WERI-Rb-1 (cell line): Measurements from ENCODE around the gene HERC4.

Experiments used
- DNase-seq: peaks from one replicate; pipeline ENCODE4 v3.0.0-alpha.2; 2020
- H3K27ac ChIP-seq: fragments of 250-450 bp; sonication (Bioruptor Pico); 2 replicates; pipeline ENCODE4 v1.5.1; 2020; ENCODE audit warnings: mild to moderate bottlenecking, moderate library complexity
- H3K27me3 ChIP-seq: fragments of 250-450 bp; sonication (Bioruptor Pico); 2 replicates; pipeline ENCODE4 v1.5.1; 2021; ENCODE audit warnings: mild to moderate bottlenecking, low read depth, moderate library complexity; ENCODE audit not compliant: insufficient read depth, severe bottlenecking
- H3K36me3 ChIP-seq: fragments of 250-450 bp; sonication (Bioruptor Pico); 2 replicates; pipeline ENCODE4 v1.5.1; 2020; ENCODE audit warnings: mild to moderate bottlenecking, moderate library complexity
- H3K4me3 ChIP-seq: 2 replicates; pipeline ENCODE4 v1.5.1; 2011; ENCODE audit warnings: low read depth, mild to moderate bottlenecking, control low read depth, low read length
- H3K9me3 ChIP-seq: fragments of 250-450 bp; sonication (Bioruptor Pico); 2 replicates; pipeline ENCODE4 v1.5.1; 2021; ENCODE audit warnings: mild to moderate bottlenecking, moderate library complexity; ENCODE audit not compliant: severe bottlenecking
- TF ChIP-seq, protein P1 (sequence below): IDR thresholded peaks from 2 replicates; pipeline ENCODE4 v1.5.1; 2011; ENCODE audit warnings: low read depth, mild to moderate bottlenecking, control low read depth, inconsistent platforms, low read length

Gene HERC4

GRCh38 chr10:67921065-67921464 lies 154.0 kb downstream of the HERC4 start:
- TF ChIP-seq, protein P1, sequence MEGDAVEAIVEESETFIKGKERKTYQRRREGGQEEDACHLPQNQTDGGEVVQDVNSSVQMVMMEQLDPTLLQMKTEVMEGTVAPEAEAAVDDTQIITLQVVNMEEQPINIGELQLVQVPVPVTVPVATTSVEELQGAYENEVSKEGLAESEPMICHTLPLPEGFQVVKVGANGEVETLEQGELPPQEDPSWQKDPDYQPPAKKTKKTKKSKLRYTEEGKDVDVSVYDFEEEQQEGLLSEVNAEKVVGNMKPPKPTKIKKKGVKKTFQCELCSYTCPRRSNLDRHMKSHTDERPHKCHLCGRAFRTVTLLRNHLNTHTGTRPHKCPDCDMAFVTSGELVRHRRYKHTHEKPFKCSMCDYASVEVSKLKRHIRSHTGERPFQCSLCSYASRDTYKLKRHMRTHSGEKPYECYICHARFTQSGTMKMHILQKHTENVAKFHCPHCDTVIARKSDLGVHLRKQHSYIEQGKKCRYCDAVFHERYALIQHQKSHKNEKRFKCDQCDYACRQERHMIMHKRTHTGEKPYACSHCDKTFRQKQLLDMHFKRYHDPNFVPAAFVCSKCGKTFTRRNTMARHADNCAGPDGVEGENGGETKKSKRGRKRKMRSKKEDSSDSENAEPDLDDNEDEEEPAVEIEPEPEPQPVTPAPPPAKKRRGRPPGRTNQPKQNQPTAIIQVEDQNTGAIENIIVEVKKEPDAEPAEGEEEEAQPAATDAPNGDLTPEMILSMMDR = no peak
- Histone ChIP-seq H3K27me3 (no peaks in the 10 kb centered on the region), H3K9me3 (no peaks in the 10 kb centered on the region), H3K4me3 (no peak overlapping the region), H3K27ac (no peak overlapping the region), H3K36me3 (peaks cover 16% of the 10 kb centered on the region)
- no peak for DNase-seq

- Histone ChIP-seq H3K36me3 (peaks cover 47% of the 10 kb centered on the region), H3K27me3 (no peaks in the 10 kb centered on the region), H3K4me3 (no peak overlapping the region), H3K9me3 (no peaks in the 10 kb centered on the region), H3K27ac (no peak overlapping the region)
- TF ChIP-seq, protein P1 = no peak
- DNase-seq = no peak
Measured at GRCh38 chr10:67917679-67918078, 157.4 kb downstream of the HERC4 start.

- TF ChIP-seq, protein P1 = no peak
- H3K27me3 ChIP-seq = no peaks in the 10 kb centered on the region
- DNase-seq = no peak
- no peak overlapping the region for H3K4me3 ChIP-seq
- H3K9me3 ChIP-seq = no peaks in the 10 kb centered on the region
- peaks cover 53% of the 10 kb centered on the region for H3K36me3 ChIP-seq
- H3K27ac ChIP-seq = no peak overlapping the region
Measured at GRCh38 chr10:67917169-67917568, 157.9 kb downstream of the HERC4 start.

DNA sequence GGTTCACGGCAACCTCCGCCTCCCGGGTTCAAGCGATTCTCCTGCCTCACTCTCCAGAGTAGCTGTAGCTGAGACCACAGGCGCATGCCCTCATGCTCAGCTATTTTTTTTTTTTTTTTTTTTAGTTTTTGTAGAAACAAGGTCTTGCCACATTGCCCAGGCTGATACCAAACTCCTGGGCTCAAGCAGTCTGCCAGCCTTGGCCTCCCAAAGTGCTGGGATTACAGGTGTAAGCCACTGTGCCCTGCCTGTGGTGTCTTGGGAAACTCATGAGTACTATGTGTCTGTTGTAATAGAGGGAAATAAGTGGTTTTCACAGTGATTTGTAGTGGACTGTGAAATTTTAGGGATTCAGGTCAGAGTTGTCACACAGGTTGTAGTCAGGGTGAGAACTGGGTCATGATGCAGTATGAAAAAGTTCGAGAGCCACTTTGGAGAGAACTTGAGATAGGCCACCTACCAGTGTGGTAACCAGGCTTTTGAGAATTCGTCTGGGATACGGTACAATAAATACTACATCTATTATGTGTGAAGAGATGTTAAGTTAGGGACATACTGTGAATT lies 160.2 kb downstream of the HERC4 start:
- peaks cover 71% of the 10 kb centered on the region for H3K36me3 ChIP-seq
- no peak for DNase-seq
- no peaks in the 10 kb centered on the region for H3K9me3 ChIP-seq
- no peak overlapping the region for H3K27ac ChIP-seq
- H3K4me3 ChIP-seq = no peak overlapping the region
- no peaks in the 10 kb centered on the region for H3K27me3 ChIP-seq
- TF ChIP-seq, protein P1 = no peak

GRCh38 chr10:67912331-67912946 lies 162.6 kb downstream of the HERC4 start:
- Histone ChIP-seq H3K36me3 (peaks cover 89% of the 10 kb centered on the region), H3K27me3 (no peaks in the 10 kb centered on the region), H3K4me3 (no peak overlapping the region), H3K9me3 (no peaks in the 10 kb centered on the region), H3K27ac (no peak overlapping the region)
- TF ChIP-seq, protein P1 = no peak
- DNase-seq = no peak

DNA sequence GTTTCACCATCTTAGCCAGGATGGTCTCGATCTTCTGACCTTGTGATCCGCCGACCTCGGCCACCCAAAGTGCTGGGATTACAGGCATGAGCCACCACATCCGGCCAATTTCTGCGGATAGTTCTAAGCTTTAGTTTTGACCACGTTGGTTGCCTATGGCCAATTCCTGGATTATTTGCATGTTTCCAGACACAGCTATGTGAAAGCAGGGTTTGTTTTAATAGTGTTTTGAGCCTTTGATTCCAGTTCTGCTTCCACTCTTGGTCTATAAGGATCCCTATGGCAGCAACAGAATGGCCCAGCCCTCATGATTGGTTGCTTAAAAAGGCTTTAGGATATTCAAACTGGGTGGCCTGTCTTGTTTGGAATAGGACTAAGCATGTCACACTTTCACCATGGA lies 171.5 kb downstream of the HERC4 start:
- DNase-seq = no peak
- Histone ChIP-seq H3K9me3 (no peaks in the 10 kb centered on the region), H3K27me3 (no peaks in the 10 kb centered on the region), H3K27ac (no peak overlapping the region), H3K4me3 (no peak overlapping the region), H3K36me3 (peaks cover 84% of the 10 kb centered on the region)
- TF ChIP-seq, protein P1 = no peak
